ENCODE data around the gene RAD23A.
"Not testable (repeated sequence)": the region's sequence is repeated elsewhere in the genome, so short reads cannot be mapped to it uniquely, and the experiment has no call there.

The RAD23A gene

GRCh38 chr19:12945479-12946091 is at the start of gene RAD23A:
Gene RAD23A (plus strand): TSS chr19:12945862. CDS start chr19:12945949, 87 bp downstream.
- peak; percentile 98 for DNase-seq

GRCh38 chr19:12896460-12896859 is 49.2 kb upstream of the RAD23A start:
- DNase-seq = no peak

GRCh38 chr19:12899891-12900518 is 45.7 kb upstream of the RAD23A start:
- DNase-seq = no peak

DNA sequence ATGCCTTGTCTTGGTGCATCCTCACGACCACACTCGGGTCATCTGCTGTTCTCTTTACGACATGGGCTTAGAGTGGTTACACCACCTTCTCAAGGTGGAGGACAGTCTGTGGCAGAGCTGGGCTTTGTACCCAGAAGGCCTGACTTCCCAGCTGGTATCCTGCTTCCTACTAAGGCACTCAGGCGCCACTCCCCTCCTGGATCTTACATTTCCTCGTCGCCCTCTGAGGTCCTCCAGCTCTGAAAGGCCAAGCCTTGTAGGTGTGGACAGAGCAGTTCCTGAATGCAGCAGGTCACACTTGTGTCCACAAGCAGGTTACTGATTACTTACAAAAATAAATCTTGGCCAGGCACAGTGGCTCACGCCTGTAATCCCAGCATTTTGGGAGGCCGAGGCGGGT is 38.5 kb upstream of the RAD23A start:
- DNase-seq = no peak

DNA sequence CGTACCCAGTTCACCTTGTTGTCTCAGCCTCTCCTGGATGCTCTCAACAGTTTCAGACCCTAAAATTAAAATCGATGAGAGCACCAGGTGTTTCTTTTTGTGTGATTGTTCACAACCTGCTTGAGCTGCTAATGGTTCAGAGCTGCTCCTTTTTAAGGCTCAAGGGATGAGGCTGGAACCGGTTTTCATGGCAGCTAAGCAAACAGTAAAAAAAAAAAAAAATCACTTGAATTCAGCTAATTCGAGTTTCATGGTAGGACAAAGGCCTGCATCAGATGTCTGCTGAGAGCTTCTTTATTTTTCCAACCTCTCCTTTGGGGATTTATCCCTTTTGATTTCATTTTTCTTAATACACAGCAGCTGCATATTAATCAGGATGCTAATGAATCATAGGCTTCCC is 33.1 kb upstream of the RAD23A start:
- DNase-seq = no peak

DNA sequence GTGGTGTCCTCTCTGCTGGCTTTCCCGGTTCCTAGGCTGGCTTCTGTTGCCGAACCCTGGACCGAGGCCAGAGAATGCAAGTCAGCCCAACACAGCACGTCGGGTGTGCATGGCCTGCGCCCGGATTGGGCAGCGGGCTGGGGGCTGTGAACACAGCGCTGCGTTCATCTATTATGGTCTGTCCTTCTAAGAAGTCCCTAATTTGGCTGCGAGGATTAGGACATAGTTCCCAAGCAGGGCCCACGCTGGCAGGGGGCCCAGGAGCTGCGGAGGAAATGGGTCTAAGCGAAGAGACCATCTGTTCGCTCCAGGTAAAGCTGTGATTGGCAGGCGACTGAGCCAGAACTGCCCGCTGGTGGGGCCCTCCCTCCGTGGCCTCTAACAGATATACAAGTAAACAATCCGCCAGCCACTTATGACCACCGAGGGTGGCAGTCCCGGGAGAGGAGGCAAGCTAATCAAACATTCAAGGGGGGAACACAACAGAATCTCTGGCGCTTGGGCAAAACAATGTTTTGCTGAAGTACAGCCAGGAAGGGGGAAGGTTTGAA is 32.6 kb upstream of the RAD23A start:
- DNase-seq = no peak

- peak; percentile 42 for DNase-seq
These were observed 31.6 kb upstream of the RAD23A start for GRCh38 chr19:12913851-12914690.

DNA sequence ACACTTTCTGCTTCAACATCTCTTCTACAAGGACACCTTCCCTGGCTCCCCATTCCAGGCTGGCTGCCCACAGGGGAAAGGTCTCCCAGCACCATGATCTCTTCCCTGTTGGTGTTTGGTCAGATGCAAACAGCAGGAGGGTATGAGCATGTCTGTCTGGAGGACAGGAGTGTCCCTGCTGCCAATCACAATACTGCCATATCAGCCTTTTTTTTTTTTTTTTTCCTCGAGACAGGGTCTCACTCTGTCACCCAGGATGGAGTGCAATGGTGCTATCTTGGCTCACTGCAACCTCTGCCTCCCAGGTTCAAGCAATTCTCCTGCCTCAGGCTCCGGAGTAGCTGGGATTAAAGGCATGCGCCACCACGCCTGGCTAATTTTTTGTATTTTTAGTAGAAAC is 29.8 kb upstream of the RAD23A start:
- DNase-seq = not testable (repeated sequence)

GRCh38 chr19:12918253-12918652 is 27.4 kb upstream of the RAD23A start:
- DNase-seq = no peak

DNA sequence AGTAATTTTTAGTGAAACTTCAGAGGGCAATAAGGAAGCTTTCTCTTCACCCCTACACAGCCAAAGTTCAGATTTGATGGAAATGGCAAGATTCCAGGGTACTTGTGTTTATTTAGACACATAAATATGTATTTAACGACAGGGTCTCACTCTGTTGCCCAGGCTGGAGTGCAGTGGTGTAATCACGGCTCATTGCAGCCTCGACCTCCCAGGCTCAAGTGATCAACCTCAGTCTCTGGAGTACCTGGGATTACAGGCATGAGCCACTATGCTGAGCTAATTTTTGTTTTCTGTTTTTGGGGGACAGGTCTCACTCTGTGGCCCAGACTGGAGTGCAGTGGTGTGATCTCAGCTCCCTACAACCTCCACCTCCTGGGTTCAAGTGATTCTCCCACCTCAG is 24.6 kb upstream of the RAD23A start:
- DNase-seq = no peak

DNA sequence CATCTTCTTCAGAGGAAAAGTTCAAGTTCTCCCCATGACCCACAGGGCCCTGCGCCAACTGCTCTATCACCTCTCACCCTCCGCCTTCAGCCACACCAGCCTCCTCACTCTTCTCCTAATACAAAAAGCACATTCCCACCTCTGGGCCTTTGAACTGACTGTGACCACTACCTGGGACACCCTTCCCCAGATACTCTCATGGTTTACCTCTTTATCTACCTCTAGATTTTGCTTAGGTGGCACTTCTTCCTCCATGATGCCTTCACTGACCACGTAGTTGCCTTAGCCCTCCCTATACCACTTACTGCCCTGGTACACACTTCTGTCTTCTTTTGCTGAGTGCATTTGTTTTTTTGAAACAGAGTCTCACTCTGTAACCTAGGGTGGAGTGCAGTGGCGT is 22.7 kb upstream of the RAD23A start:
- DNase-seq = no peak

DNA sequence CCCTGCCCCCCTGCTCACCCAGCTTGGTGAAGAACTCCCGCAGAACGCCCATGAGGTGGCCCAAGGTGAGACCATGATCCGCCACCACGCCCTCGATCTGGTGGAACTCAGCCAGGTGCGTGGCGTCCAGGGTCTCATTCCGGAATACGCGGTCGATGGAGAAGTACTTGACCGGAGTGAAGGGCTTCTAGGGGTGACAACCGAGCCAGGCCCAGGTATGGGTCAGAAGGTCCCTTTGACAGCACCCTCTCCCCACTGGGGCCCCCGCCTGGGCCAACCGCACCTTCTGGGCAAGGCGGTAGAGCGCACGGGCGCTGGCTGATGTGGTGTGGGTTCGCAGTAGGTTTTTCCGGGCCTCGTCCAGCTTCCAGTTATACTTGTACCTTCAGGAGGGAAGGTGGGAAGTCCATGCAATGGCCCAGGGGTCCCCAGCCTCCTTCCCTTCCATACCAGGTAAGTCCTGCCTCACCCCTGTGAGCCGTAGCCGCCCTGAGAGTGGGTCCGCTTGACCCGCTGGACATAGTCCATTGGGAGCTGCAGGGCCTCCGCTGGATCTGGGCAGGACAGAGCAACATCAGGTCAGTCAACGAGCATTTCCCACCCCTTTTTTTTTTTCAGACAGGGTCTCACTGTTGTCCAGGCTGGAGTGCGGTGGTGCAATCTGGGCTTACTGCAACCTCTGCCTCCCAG is 20.9 kb upstream of the RAD23A start:
- no peak for DNase-seq

DNA sequence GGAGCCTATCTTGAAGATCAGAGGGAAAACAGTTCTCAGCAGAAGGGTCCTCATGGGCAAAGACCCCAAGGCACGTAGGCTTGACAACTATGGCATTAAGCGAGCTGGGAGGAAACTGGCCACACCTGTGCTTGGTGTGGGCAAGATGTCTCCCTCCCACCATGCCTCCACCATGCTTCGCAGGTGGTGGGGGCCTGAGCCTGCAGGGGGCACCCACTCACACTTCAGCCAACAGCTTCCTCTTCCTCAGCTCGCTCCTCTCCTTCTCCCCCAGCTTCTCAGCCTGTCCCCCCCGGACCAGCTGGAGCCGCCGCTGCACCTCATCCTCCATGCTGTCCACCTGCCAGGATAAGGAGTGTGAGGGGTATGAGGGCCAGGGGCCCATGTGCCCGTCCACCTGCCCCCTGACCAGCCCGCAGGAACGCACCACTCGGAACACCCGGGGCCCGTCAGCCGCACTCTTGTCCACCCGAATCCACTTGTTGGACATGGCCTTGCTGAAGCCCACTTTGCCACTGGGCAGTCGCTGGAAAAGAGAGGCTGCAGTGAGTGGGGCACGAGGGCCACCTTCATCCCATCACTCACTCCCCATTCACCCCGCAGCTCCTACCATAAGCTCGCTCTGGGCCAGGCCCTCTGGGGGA is 15.5 kb upstream of the RAD23A start:
- DNase-seq = no peak

DNA sequence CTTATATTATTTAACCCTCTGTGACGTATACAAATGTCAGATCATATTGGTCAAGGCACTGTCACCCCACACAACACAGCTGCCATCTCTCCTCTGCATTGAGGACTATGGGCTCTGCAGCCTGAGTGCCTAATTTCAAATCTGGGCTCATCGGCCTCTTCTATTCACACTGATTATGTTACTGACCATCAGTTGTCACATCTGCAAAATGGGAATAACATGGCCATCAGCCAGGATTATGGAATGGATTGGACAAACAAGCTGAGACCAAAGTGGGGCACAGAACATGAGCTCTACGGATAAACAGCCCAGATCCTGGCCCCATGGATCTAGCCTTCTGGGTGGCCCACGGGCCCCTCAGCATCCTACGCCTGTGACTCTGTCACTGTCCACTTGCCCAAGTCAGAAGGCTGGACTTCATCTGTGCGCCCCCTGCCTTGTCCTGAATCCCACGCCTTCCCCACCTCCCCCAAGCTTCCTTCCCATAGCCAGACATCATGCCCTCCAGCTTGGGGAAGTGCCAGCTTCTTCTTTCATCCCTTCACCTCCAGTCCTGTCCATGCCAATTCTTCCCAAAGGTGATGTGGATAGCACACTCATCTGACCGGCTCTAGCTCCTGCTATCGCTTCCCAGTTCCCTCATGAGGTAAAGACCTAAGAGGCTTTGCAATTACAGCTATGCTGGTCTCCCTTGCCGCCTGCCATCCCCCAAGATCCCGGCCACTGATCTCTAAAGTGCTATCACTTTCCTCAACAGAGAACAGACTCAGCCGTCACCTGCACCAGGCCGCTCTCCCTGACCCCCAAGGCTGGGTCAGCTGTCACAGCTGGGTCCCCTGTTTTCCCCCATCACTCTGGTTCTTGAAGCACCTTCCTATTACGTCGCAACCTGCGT is 13.0 kb upstream of the RAD23A start:
- DNase-seq = no peak

DNA sequence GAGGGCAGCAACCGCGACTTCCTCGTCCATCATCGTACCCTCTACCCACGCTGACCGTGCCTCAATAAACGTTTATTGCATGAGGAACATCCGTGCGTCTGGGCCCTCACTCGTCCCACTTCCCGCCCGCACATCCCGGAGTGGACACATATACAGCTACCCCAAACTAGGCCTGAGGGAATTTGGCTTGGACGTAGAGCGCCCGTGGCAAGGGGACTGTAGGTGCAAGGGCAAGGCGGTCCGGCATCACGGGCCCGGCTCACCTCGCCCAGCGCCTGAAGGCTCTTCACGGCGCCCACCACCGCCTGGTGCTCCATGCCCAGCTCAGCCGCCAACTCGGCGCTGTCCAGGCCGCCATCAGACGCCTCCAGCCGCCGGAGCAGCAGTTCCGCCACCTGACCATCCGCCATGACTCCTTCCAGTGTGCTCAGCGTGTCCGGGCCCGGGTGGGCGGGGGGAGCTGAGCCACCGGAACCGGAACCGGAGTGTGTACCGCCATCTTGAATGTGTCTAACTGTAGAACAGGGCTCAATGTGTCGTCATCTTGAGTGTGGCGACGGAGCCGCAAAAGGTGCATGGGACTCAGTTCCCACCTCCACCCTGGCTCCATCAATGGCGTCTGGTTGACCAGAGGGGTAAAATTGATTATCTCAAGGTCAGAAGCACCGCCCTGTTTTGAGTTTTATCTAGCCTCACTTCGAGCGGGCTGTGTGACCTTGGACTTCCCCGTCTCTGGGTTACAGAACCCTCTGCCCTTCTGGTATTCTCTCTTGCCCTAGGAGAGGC is 12.2 kb upstream of the RAD23A start, which contains the start of gene FARSA:
Gene FARSA (minus strand): TSS at position 425 of the 786 bp plus-strand sequence. CDS start 15 bp downstream, at position 410.
- peak; percentile 89 for DNase-seq

DNA sequence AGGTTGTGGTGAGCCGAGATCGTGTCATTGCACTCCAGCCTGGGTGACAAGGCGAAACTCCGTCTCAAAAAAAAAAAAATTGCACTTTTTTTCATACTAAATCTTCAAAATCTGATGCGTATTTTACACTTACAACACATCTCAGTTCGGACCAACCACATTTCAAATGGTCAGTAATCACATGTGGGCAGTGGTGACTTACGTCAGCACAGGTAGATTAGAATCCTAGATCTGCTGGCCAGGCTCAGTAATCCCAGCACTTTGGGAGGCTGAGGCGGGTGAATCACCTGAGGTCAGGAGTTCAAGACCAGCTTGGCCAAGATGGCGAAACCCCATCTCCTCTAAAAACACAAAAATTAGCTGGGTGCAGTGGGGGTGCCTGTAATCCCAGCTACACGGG is 10.6 kb upstream of the RAD23A start:
- DNase-seq = no peak

GRCh38 chr19:12936582-12936981 is 9.1 kb upstream of the RAD23A start:
- DNase-seq = no peak

DNA sequence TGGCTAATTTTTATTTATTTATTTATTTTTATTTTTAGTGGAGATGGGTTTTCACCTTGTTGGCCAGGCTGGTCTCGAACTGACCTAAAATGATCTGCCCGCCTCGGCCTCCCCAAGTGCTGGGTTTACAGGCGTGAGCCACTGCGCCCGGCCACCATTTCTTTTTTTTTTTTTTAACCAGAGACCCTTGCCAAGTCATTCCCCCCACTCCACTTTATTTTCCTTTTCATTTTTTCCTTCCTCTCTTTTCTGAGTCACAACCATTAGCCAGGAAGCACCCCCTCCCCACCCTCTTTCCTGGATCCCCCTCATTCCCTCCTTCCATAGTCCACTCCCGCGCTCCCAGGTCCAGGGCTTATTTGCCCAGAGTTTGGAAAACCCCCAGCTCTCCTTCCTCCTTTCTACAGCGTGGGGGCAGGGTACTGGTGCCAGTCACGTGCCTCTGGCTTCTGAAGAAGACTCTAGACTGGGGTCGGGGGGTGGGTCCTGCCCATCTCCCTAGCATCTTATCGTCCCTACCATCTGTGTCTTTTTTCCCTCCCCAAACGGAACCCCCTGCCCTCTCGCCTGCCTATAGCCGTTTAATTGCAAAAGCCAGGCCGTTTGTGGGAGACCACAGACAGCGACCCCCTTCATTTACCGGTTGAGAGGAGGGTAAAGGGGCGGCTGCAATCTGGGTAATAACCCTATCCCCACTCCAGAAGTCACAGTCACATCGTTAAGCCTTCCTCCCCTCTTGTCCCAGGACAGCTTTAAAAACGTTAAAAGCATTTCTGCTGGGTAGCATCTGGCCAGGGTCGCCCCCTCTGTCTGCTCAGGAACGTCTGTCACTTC is 8.4 kb upstream of the RAD23A start:
- no peak for DNase-seq

All from activated naive CD4-positive, alpha-beta T cell treated with Interleukin-2 at 50 U/mL for 16 hours (primary cell).